Activated gamma-delta T cell treated with Interleukin-2 at 50 U/mL for 16 hours (primary cell): ENCODE results near the gene ZC2HC1C.
A peak's percentile ranks its signal among the peaks of the same experiment; 100 is the strongest.

ENCODE experiments used
- DNase-seq: peaks from one replicate; pipeline ENCODE4 v3.0.0-alpha.2; 2020

ZC2HC1C gene, protein sequence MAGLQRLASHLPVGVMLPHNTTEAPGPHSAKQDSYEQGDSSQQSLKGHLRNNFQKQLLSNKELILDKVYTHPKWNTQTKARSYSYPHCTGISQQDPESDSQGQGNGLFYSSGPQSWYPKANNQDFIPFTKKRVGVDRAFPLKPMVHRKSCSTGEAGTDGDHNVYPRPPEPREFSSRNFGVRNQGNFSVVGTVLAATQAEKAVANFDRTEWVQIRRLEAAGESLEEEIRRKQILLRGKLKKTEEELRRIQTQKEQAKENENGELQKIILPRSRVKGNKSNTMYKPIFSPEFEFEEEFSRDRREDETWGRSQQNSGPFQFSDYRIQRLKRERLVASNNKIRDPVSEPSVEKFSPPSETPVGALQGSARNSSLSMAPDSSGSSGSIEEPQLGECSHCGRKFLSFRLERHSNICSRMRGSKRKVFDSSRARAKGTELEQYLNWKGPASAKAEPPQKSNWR

DNA sequence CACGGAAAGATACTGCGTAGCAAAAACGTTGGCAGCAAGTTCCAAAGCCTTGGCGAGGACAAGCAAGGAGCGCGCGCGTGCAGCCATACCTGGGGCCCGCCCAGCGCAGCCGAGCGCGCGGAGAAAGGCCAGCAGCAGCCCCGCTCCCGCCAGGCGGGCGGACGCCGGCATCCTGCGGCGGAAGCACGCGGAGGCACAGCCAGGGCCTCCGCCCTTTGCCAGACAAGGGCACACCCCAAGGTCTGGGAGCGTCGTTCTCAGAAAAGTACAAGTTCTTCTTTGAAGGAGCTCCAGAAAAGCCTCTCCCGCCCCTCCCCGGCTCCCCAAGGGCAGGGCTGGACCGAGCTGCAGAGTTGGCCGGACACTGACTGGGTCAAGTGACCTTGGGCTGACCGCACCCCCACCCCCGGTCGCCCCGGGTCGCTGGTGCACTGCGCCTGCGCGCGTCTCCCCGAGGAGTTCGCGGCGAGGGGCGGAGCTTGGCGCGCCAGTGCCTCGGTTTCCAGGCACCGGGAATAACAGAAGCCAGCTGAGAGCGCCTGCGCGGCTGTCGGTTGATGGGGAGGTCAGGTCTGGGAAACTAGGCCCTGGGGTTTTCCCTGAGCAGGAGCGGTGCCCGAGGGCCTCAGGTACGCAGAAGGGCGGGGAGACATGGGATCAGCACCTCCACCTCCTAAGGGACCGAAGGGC lies at the start of gene ZC2HC1C:
Gene ZC2HC1C (plus strand): TSS at position 521 of the 690 bp plus-strand sequence. CDS start 933 bp downstream, outside the sequence.
- peak; percentile 20 for DNase-seq

DNA sequence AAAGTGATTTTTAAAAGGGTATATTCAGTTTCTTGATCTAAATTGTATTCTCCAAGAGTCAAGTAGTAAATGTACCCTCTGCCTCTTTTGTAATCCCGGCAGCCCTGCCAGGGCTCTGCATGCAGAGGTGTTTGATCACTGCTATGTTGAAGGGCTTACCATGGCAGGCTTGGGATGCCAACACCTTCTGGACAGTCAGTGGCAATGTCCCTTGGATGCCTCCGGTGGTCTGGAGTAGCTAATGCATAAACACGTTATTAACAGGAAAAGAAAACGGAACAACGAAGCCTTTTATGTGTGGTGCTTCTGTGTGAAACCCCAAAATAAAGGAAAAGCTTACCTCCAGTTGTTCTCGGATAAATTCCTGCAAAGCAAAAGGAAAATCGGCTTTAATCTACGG lies 46.8 kb upstream of the ZC2HC1C start:
- DNase-seq, result peak; percentile 5

- no peak for DNase-seq
Observed at GRCh38 chr14:75023108-75023507, 46.3 kb upstream of the ZC2HC1C start.

DNA sequence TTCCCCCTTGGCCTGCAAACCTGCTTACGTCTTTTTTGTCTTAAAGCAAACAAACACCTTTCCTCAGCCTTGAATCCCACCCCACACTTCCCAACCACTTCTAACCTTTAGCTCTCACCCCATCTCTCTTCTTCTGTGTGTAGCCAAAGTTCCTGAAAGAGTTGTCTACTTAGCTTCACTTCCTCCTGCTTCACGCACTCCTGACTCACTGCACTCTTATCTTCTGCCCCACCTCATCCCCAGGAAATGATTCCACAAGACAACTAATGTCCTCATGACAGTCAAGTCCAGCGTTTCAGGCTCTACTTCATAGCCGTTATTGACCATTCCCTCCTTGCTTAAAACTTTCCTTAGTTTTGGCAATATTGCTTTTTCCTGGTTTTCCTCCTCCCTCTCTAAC lies 44.4 kb upstream of the ZC2HC1C start:
- DNase-seq, result no peak

- DNase-seq, result no peak
Observed at GRCh38 chr14:75025876-75026275, 43.6 kb upstream of the ZC2HC1C start.

- no peak for DNase-seq
Observed at GRCh38 chr14:75030147-75030546, 39.3 kb upstream of the ZC2HC1C start.

DNA sequence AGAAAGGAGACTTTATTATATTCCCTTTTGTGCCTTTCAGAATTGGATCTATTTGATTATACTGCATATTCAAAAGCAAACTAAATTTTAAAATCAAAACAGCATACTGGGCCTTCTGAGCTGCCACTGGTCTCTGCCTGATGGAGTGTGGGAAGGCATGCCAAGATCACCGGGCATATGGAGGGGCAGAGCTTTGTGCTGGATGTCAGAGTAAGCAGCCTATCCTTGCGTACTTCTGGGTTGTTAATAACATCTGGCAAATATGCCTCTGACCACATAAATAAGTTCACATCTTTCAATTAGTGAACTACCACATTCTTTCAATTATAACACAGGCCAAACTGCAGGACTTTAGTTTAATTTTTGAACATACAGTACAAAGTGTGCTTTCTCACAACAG lies 36.5 kb upstream of the ZC2HC1C start:
- DNase-seq, result no peak

GRCh38 chr14:75040507-75040906 lies 28.9 kb upstream of the ZC2HC1C start:
- no peak for DNase-seq

- DNase-seq, result no peak
Observed at GRCh38 chr14:75040959-75041358, 28.5 kb upstream of the ZC2HC1C start.

- DNase-seq, result no peak
Observed at GRCh38 chr14:75041613-75042012, 27.8 kb upstream of the ZC2HC1C start.

DNA sequence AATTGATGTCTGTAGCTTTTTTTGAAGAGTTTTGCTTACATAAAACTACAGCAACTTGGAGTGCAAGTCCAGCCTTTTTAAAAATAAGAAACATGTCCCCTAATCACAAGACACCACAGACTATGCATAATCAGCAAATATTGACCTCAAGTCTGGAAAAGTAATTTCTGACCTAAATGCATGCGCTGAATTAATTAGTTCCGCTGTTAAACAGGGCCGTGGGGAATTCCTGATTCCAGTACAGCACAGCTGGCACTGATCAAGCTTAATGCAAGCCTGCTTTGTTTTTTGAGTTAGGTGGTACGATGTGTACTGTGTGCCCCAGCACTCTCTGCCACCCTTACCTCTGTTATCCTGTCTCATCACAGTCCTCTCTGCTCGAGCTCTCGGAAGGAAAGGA lies 27.4 kb upstream of the ZC2HC1C start:
- no peak for DNase-seq

DNA sequence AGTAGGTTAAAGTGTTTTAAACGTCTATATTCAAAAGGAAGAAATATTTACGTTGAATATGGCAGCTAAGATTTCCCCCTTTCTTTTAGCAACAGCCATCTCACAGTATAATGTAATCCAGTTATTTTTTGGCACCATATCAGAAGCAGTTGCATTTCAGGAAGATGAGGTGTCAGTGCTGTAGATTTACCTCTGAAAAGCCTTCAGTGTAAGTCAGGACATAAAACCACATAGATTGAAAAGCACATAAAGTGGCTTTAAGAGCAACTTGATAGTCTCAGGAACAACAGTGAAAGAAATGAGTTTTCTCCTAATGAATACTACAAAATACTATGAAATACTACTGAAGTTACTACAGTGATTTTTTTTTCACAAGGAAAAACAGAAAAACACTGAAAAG lies 25.1 kb upstream of the ZC2HC1C start:
- no peak for DNase-seq

- no peak for DNase-seq
Observed at GRCh38 chr14:75044752-75045151, 24.7 kb upstream of the ZC2HC1C start.

DNA sequence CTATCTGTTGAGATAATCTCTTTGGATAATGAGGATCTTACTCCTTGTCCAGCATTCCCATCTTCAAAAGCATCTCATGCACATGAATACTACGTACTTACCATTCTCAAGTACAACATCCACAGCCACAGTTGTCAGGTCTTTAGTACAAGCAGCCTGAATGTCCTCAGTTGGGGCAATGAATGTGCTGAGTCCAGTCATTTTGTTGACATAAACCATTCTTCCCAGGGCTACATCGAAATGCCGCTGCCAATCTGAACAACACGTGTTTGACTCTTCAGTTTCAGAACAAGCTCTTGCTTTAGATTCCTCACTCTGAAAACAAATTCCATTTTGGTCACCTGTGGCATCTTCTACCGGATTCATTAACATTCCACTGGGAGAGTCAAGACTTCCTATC lies 23.2 kb upstream of the ZC2HC1C start:
- DNase-seq, result no peak

DNA sequence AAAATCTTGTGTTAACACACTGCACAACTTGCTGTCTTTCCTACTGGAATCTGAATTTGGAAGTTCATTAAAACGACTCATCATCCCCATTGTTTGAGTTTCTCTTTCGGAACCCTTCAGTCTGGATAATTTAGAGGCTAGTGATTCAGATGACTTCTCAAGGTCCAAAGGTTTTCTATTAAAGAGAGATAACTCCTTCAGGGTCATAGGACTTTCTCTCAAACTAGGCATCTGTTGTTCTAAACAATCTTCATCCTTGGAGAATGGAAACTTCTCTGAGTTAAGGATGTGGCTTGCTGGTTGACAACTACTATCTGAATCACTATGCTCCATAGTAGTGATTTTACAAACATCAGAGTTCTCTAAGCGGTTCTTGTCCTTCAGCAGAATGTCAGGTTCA lies 22.5 kb upstream of the ZC2HC1C start:
- no peak for DNase-seq

GRCh38 chr14:75047506-75047905 lies 21.9 kb upstream of the ZC2HC1C start:
- DNase-seq, result no peak

DNA sequence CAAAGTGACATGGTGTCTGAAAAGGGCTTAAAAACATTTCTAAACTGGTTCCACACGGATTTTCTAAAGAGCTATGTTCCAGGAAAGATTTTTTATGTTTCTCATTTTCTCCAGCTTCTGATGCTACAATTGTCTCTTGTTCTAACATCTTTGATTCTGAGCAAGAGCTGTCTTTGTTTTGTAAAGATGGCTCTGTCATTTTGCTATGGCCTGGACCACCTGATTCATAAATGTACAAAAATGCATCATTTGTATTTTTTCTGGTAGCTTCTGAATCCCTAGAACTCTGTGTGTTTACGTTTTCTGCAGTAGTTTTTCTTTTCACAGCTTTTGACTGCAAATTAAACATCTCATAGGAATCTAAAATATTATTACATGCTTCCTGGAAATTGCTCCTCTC lies 21.3 kb upstream of the ZC2HC1C start:
- DNase-seq, result no peak

- DNase-seq, result no peak
Observed at GRCh38 chr14:75049136-75049535, 20.3 kb upstream of the ZC2HC1C start.

GRCh38 chr14:75049731-75050201 lies 19.7 kb upstream of the ZC2HC1C start:
- DNase-seq, result no peak

GRCh38 chr14:75050852-75051555 lies 18.4 kb upstream of the ZC2HC1C start, which contains the start of gene MLH3:
Gene MLH3, minus strand, starts transcription at chr14:75051467. Its CDS starts 1,812 bp downstream, at chr14:75049655.
- peak; percentile 74 for DNase-seq

- DNase-seq, result no peak
Observed at GRCh38 chr14:75051556-75051899, 17.9 kb upstream of the ZC2HC1C start.

DNA sequence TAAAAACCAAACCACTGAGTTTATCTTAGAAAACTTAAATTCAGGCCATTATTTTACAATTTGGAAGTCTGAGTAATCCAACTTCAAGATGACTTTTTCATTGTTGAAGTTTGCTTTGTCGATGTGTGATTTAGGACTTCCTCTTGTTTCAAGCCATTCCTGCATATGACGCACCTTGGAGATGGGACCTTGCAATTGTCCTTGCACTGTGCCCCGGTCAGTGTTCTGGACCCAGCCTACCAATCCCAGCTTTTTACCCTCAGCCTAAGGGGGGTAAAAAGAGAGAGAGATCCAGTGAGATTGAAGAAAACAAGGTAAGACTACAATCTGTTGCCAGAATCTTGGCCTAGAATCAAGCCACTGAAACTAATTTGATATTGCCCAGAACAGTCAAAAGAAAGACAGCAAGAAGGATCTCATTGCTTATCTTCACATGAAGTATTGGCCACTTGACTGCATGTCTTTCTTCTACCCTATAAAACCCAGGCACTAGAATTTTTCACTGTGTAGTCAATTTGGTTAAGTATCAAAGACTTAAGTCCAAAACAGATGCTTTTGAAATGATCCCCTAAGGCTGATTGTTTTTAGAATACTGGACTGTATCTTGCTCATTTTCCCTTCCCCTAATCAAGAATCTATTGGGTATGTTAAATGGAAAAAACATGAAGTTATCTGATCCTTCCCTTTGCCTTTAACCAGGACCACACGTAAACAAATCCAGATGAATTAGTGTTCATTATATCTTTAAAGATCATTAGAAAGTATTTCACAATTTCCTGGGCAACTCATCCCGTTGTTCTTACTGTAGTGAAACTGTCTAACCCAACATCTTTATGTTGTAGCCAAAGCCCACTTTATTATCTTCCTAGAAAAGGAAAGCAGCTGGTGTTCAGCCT lies 15.8 kb upstream of the ZC2HC1C start:
- DNase-seq, result no peak
